Measurements from ENCODE around the gene COPB2. TPM values are rescaled to one million over a fixed set of nuclear protein-coding genes. Genes with fewer than 3 reads are reported as not detected.

COPB2 gene
- total and polyA plus RNA-seq, 2 of the 8 experiments (the other 6 are each of a cell fraction or from before 2014, with no cell fraction given), result 40.3 to 119 TPM

DNA sequence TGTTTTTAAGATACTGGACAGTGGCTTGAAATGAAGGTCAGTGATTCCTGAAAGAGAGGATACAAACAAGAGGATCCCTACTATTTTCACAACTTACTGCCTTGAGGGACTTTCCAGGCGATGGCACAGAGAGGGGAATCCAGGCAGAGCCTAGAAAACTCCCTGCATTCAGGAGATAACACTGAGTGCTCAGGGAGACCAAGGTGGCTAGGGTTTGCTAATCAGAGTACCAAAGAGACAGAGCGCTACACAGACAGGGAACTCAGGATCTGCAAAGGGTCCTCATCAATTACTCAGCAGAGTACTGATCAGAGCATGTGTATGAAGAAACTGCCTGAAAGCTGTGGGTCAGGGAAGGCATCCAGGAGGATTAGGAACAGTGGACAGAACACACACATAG is 57.4 kb downstream of the COPB2 start (continued):
- TF ChIP-seq, protein P1, sequence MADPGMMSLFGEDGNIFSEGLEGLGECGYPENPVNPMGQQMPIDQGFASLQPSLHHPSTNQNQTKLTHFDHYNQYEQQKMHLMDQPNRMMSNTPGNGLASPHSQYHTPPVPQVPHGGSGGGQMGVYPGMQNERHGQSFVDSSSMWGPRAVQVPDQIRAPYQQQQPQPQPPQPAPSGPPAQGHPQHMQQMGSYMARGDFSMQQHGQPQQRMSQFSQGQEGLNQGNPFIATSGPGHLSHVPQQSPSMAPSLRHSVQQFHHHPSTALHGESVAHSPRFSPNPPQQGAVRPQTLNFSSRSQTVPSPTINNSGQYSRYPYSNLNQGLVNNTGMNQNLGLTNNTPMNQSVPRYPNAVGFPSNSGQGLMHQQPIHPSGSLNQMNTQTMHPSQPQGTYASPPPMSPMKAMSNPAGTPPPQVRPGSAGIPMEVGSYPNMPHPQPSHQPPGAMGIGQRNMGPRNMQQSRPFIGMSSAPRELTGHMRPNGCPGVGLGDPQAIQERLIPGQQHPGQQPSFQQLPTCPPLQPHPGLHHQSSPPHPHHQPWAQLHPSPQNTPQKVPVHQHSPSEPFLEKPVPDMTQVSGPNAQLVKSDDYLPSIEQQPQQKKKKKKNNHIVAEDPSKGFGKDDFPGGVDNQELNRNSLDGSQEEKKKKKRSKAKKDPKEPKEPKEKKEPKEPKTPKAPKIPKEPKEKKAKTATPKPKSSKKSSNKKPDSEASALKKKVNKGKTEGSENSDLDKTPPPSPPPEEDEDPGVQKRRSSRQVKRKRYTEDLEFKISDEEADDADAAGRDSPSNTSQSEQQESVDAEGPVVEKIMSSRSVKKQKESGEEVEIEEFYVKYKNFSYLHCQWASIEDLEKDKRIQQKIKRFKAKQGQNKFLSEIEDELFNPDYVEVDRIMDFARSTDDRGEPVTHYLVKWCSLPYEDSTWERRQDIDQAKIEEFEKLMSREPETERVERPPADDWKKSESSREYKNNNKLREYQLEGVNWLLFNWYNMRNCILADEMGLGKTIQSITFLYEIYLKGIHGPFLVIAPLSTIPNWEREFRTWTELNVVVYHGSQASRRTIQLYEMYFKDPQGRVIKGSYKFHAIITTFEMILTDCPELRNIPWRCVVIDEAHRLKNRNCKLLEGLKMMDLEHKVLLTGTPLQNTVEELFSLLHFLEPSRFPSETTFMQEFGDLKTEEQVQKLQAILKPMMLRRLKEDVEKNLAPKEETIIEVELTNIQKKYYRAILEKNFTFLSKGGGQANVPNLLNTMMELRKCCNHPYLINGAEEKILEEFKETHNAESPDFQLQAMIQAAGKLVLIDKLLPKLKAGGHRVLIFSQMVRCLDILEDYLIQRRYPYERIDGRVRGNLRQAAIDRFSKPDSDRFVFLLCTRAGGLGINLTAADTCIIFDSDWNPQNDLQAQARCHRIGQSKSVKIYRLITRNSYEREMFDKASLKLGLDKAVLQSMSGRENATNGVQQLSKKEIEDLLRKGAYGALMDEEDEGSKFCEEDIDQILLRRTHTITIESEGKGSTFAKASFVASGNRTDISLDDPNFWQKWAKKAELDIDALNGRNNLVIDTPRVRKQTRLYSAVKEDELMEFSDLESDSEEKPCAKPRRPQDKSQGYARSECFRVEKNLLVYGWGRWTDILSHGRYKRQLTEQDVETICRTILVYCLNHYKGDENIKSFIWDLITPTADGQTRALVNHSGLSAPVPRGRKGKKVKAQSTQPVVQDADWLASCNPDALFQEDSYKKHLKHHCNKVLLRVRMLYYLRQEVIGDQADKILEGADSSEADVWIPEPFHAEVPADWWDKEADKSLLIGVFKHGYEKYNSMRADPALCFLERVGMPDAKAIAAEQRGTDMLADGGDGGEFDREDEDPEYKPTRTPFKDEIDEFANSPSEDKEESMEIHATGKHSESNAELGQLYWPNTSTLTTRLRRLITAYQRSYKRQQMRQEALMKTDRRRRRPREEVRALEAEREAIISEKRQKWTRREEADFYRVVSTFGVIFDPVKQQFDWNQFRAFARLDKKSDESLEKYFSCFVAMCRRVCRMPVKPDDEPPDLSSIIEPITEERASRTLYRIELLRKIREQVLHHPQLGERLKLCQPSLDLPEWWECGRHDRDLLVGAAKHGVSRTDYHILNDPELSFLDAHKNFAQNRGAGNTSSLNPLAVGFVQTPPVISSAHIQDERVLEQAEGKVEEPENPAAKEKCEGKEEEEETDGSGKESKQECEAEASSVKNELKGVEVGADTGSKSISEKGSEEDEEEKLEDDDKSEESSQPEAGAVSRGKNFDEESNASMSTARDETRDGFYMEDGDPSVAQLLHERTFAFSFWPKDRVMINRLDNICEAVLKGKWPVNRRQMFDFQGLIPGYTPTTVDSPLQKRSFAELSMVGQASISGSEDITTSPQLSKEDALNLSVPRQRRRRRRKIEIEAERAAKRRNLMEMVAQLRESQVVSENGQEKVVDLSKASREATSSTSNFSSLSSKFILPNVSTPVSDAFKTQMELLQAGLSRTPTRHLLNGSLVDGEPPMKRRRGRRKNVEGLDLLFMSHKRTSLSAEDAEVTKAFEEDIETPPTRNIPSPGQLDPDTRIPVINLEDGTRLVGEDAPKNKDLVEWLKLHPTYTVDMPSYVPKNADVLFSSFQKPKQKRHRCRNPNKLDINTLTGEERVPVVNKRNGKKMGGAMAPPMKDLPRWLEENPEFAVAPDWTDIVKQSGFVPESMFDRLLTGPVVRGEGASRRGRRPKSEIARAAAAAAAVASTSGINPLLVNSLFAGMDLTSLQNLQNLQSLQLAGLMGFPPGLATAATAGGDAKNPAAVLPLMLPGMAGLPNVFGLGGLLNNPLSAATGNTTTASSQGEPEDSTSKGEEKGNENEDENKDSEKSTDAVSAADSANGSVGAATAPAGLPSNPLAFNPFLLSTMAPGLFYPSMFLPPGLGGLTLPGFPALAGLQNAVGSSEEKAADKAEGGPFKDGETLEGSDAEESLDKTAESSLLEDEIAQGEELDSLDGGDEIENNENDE (IDR thresholded peaks at IDR 0.05; ENCODE audit: insufficient replicate concordance, low read length), result no peak
- TF ChIP-seq, protein P2, sequence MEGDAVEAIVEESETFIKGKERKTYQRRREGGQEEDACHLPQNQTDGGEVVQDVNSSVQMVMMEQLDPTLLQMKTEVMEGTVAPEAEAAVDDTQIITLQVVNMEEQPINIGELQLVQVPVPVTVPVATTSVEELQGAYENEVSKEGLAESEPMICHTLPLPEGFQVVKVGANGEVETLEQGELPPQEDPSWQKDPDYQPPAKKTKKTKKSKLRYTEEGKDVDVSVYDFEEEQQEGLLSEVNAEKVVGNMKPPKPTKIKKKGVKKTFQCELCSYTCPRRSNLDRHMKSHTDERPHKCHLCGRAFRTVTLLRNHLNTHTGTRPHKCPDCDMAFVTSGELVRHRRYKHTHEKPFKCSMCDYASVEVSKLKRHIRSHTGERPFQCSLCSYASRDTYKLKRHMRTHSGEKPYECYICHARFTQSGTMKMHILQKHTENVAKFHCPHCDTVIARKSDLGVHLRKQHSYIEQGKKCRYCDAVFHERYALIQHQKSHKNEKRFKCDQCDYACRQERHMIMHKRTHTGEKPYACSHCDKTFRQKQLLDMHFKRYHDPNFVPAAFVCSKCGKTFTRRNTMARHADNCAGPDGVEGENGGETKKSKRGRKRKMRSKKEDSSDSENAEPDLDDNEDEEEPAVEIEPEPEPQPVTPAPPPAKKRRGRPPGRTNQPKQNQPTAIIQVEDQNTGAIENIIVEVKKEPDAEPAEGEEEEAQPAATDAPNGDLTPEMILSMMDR (IDR thresholded peaks at IDR 0.05; ENCODE audit: control extremely low read depth in 1 of 3, insufficient read depth in 1 of 3, low read depth in 1 of 3, low read length in 3 of 3), result no peak
- no peak for TF ChIP-seq NANOG (IDR thresholded peaks at IDR 0.05; ENCODE audit: insufficient read depth, low read depth, low read length, poor library complexity, severe bottlenecking)
- no peak for TF ChIP-seq CHD1 (IDR thresholded peaks at IDR 0.05; ENCODE audit: low read depth, low read length)

Measured in H1 (cell line).